ENCODE data around the gene MAGEB2.

MAGEB2 gene

DNA sequence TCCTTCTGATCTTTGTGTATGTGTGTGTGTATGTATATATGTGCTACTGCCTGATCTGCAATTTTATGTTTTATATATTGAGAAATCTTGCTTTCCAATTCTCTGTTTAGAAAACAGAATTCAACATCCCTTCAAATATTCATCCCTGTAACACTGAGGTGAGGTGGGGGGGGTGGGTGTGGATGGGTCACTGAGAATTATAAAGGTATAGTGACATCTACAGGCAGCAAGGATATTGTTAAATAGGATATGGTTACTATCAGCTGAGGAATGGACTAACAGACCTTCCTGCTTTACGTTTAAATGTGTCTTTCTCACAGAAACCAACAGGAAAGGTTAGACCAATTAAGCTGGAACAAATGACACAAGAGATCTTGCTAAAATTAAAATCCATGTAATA lies 19.0 kb upstream of the MAGEB2 start:
- no peak overlapping the region for H3K4me3 ChIP-seq (ENCODE audit: low read depth, low read length)
- TF ChIP-seq, protein P1, sequence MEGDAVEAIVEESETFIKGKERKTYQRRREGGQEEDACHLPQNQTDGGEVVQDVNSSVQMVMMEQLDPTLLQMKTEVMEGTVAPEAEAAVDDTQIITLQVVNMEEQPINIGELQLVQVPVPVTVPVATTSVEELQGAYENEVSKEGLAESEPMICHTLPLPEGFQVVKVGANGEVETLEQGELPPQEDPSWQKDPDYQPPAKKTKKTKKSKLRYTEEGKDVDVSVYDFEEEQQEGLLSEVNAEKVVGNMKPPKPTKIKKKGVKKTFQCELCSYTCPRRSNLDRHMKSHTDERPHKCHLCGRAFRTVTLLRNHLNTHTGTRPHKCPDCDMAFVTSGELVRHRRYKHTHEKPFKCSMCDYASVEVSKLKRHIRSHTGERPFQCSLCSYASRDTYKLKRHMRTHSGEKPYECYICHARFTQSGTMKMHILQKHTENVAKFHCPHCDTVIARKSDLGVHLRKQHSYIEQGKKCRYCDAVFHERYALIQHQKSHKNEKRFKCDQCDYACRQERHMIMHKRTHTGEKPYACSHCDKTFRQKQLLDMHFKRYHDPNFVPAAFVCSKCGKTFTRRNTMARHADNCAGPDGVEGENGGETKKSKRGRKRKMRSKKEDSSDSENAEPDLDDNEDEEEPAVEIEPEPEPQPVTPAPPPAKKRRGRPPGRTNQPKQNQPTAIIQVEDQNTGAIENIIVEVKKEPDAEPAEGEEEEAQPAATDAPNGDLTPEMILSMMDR (IDR thresholded peaks at IDR 0.05; ENCODE audit: low read depth, low read length, missing control alignments) = peak; percentile 21
- H3K36me3 ChIP-seq (replicated peaks) = no peaks in the 10 kb centered on the region
- no peaks in the 10 kb centered on the region for H3K27me3 ChIP-seq (replicated peaks)
- DNase-seq = peak; percentile 1
- no peak overlapping the region for H3K27ac ChIP-seq
- in situ Hi-C loops (cut with HindIII; ENCODE audit: low pct_ligation_motif_present, low sequenced_read_pairs) = no loop called here

DNA sequence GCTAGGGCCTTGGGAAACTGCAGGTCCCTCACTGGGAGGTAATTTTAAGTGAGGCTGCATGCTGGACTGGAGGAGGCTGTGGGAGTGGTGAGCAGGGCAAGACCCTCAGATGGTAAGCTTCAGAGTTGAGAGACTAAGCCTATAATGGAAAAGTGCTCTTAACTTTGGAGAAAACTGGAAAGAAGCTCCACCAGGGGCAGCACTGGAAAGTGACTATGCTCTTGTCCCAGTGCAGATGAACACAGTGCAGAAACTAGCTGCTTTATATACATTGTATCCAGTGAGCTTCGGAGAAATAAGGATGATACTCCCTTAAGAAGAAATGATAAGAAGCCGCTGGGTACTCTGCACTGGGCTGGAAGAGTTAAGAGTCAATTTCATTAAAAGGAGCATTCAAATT lies 3.2 kb upstream of the MAGEB2 start:
- H3K27me3 ChIP-seq (replicated peaks) = no peaks in the 10 kb centered on the region
- DNase-seq = no peak
- H3K36me3 ChIP-seq (replicated peaks) = no peaks in the 10 kb centered on the region
- in situ Hi-C loops (cut with HindIII; ENCODE audit: low pct_ligation_motif_present, low sequenced_read_pairs) = no loop called here
- no peak overlapping the region for H3K27ac ChIP-seq
- H3K4me3 ChIP-seq (ENCODE audit: low read depth, low read length) = no peak overlapping the region
- TF ChIP-seq, protein P1 (IDR thresholded peaks at IDR 0.05; ENCODE audit: low read depth, low read length, missing control alignments) = peak; percentile 18

DNA sequence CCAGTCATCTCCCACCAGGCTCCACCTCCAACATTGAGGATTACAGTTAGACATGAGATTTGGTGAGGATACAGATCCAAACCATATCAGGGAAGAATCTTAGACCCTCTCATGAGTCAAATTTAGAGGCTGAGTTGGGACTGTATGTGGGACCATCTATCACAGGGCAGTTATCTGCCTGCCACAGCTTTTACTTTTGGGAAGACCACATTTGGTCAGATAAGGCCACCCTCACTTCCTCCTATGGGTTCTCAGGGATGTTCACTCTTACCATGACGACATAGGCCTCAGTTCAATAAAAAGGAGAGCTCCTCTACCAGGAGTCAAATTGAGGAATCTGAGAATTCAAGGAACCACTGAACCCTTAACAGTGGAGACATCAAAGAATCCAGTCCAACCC lies 2.1 kb downstream of the MAGEB2 start:
- H3K36me3 ChIP-seq (replicated peaks) = no peaks in the 10 kb centered on the region
- H3K4me3 ChIP-seq (ENCODE audit: low read depth, low read length) = no peak overlapping the region
- DNase-seq = no peak
- TF ChIP-seq, protein P1 (IDR thresholded peaks at IDR 0.05; ENCODE audit: low read depth, low read length, missing control alignments) = no peak
- no peaks in the 10 kb centered on the region for H3K27me3 ChIP-seq (replicated peaks)
- in situ Hi-C loops (cut with HindIII; ENCODE audit: low pct_ligation_motif_present, low sequenced_read_pairs) = no loop called here
- no peak overlapping the region for H3K27ac ChIP-seq

DNA sequence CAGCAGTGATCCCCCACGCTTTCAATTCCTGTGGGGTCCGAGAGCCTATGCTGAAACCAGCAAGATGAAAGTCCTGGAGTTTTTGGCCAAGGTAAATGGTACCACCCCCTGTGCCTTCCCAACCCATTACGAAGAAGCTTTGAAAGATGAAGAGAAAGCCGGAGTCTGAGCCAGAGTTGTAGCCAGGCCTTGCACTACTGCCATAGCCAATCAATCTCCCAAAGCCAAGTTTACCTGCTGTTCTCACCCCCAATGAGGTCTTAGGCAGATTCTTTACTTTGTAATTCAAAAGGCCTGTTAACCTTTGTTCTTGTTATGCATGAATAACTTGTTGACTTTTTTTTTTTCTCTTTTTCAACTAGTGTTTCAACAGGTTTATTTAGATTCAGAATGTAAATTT lies 4.0 kb downstream of the MAGEB2 start:
- Histone ChIP-seq H3K4me3 (ENCODE audit: low read depth, low read length) (no peak overlapping the region), H3K36me3 (replicated peaks) (no peaks in the 10 kb centered on the region), H3K27ac (no peak overlapping the region), H3K27me3 (replicated peaks) (no peaks in the 10 kb centered on the region)
- in situ Hi-C loops (cut with HindIII; ENCODE audit: low pct_ligation_motif_present, low sequenced_read_pairs) = no loop called here
- TF ChIP-seq, protein P1 (IDR thresholded peaks at IDR 0.05; ENCODE audit: low read depth, low read length, missing control alignments) = no peak
- DNase-seq = no peak

DNA sequence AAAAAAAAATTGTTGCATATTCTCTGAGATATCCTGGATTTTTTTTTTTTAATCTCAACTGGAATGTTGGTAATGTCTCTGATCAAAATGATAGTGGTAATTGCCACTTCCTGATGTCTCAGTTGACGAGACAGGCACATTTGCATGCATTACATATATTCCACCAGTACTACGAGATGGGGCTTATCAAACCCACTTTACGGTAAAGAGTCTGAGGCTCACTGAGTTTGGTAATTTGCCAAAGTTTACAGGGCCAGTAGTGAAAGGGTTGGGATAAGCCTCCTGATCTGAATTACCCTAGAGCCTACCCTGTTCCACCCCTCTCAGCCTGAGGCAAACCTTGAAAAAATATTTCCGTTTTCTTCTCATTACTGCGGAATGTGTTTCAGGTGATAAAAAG lies 5.3 kb downstream of the MAGEB2 start:
- in situ Hi-C loops (cut with HindIII; ENCODE audit: low pct_ligation_motif_present, low sequenced_read_pairs) = no loop called here
- TF ChIP-seq, protein P1 (IDR thresholded peaks at IDR 0.05; ENCODE audit: low read depth, low read length, missing control alignments) = no peak
- Histone ChIP-seq H3K36me3 (replicated peaks) (no peaks in the 10 kb centered on the region), H3K27ac (no peak overlapping the region), H3K27me3 (replicated peaks) (no peaks in the 10 kb centered on the region), H3K4me3 (ENCODE audit: low read depth, low read length) (no peak overlapping the region)
- no peak for DNase-seq

DNA sequence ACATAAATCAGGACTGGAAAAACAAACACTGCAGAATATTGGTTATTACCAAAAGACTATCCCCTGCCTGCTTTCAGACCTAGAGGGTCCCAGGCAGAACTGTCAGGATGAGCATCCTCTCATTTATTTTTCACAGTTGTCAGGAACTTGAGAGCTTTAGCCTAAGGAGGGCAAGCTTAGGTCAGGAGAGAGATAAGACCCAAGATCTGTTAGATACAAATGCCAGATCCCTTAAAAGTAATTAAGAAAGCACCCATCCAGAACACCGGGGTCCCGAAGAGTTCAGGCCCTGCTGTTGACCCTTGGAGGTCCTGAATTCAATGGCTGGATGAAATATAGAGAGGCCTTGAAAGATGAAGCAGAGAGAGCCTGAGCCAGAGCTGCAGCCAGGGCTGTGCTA lies 9.2 kb downstream of the MAGEB2 start:
- Histone ChIP-seq H3K27ac (no peak overlapping the region), H3K36me3 (replicated peaks) (no peaks in the 10 kb centered on the region), H3K4me3 (ENCODE audit: low read depth, low read length) (no peak overlapping the region), H3K27me3 (replicated peaks) (no peaks in the 10 kb centered on the region)
- DNase-seq = no peak
- in situ Hi-C loops (cut with HindIII; ENCODE audit: low pct_ligation_motif_present, low sequenced_read_pairs) = no loop called here
- TF ChIP-seq, protein P1 (IDR thresholded peaks at IDR 0.05; ENCODE audit: low read depth, low read length, missing control alignments) = no peak
